ENCODE data around the gene DMXL2.
"Not testable (repeated sequence)": the region's sequence is repeated elsewhere in the genome, so short reads cannot be mapped to it uniquely, and the experiment has no call there.

The DMXL2 gene

GRCh38 chr15:51612669-51613068, 9.9 kb downstream of the DMXL2 start:
- H3K27me3 Mint-ChIP-seq; ATAC-seq (replicated peaks); H3K27ac Mint-ChIP-seq; H3K4me1 Mint-ChIP-seq; H3K4me3 Mint-ChIP-seq; H3K36me3 Mint-ChIP-seq; H3K9me3 Mint-ChIP-seq; DNase-seq: not testable (repeated sequence)

GRCh38 chr15:51603462-51603948, 19.1 kb downstream of the DMXL2 start:
- not testable (repeated sequence) for ATAC-seq (replicated peaks); H3K4me3 Mint-ChIP-seq; DNase-seq; H3K27ac Mint-ChIP-seq; H3K36me3 Mint-ChIP-seq; H3K4me1 Mint-ChIP-seq; H3K9me3 Mint-ChIP-seq; H3K27me3 Mint-ChIP-seq

- peaks cover 5 to 9% of the 10 kb centered on the region in 2 donors for H3K4me1 Mint-ChIP-seq
Observed at GRCh38 chr15:51603002-51603401, 19.6 kb downstream of the DMXL2 start.

DNA sequence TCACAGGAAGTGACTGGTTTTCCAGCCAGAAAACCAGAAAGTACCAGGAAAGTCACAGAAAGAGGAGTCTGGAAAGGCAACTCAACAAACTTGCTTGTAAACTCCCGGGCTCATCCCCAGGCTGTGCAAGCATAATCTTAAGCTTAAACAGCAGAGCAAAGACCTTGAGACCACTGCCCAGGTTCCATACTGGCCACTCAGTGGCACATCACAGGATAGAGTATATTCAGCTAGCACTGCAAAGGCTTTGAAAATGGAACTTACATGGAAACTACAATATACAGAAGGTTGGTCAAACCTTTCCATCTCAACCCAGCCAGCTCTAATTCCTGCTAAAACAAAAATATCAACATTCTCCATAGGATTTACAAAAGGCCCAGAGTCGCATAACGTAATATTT, 20.1 kb downstream of the DMXL2 start:
- H3K4me1 Mint-ChIP-seq, result peaks cover 5 to 9% of the 10 kb centered on the region in 2 donors
- H3K27me3 Mint-ChIP-seq, result peaks cover 5 to 8% of the 10 kb centered on the region in 2 donors

More at GRCh38 chr15:51603002-51603401, 19.6 kb downstream of the DMXL2 start:
- Mint-ChIP-seq H3K27me3 (peaks cover 5 to 8% of the 10 kb centered on the region in 2 donors), H3K27ac (no peak overlapping the region), H3K9me3 (no peaks in the 10 kb centered on the region), H3K36me3 (peaks cover 0 to 2% of the 10 kb centered on the region in 2 donors), H3K4me3 (no peak overlapping the region)
- DNase-seq, result no peak
- ATAC-seq (replicated peaks), result no peak

DNA sequence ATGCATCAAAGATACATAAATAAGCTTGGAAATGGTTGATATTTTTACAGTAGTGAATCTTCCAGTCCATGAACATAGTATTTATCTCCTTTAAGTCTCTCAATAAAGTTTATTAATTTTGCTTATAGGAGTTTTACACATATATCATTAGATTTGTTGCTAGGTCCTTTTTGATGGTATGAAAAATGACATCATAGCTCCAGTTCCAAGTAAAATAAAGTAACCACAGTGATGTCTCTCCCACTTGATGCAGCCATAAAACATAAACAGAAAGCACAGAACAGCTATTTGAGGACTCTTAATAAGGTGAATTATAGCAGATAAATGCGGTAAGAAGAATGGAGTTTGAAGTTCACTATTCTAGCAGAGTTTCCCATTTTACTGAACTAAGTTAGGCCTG, 20.8 kb downstream of the DMXL2 start:
- Mint-ChIP-seq H3K9me3 (no peaks in the 10 kb centered on the region), H3K27ac (no peak overlapping the region), H3K4me1 (peaks cover 5 to 9% of the 10 kb centered on the region in 2 donors), H3K4me3 (no peak overlapping the region), H3K36me3 (peaks cover 0 to 2% of the 10 kb centered on the region in 2 donors), H3K27me3 (peaks cover 5 to 8% of the 10 kb centered on the region in 2 donors)
- DNase-seq (no peak), ATAC-seq (replicated peaks) (no peak)

More for the DNA sequence above, 20.1 kb downstream of the DMXL2 start:
- Mint-ChIP-seq H3K9me3 (no peaks in the 10 kb centered on the region), H3K4me3 (no peak overlapping the region), H3K27ac (no peak overlapping the region), H3K36me3 (peaks cover 0 to 2% of the 10 kb centered on the region in 2 donors)
- ATAC-seq (replicated peaks) (no peak), DNase-seq (no peak)

DNA sequence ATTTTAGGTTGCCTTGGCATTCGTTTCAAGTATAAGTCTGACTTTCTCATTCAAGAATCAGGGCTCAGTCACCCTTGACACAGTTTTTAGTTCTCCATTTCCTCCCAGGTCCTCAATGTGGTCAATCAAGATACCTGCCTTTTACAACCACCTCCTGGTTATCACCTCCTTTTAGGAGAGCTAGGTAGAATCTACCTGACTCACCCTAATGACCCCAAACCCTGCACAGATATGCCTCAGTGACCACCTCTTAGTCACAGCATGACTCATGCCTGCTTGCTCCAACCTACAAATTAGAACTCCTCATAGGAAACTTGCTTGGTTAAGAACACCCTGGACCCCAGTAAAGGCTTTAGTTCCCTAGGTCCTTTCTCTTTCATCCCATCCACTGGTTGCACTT, 22.5 kb downstream of the DMXL2 start:
- Mint-ChIP-seq H3K4me3 (no peak overlapping the region), H3K9me3 (no peaks in the 10 kb centered on the region), H3K4me1 (peaks cover 5 to 9% of the 10 kb centered on the region in 2 donors), H3K36me3 (peaks cover 0 to 2% of the 10 kb centered on the region in 2 donors), H3K27ac (no peak overlapping the region), H3K27me3 (peaks cover 5 to 8% of the 10 kb centered on the region in 2 donors)
- no peak for DNase-seq
- peak; percentile 77 to 85 for ATAC-seq (replicated peaks)

- Mint-ChIP-seq H3K27me3 (peaks cover 4 to 16% of the 10 kb centered on the region in 2 donors), H3K9me3 (peaks cover 0 to 6% of the 10 kb centered on the region in 2 donors), H3K4me1 (no peaks in the 10 kb centered on the region), H3K36me3 (peaks cover 0 to 4% of the 10 kb centered on the region in 2 donors), H3K27ac (no peak overlapping the region), H3K4me3 (no peak overlapping the region)
- DNase-seq, result no peak
- peak; percentile 50 to 60 for ATAC-seq (replicated peaks)
Observed at GRCh38 chr15:51589881-51590568, 32.5 kb downstream of the DMXL2 start.

DNA sequence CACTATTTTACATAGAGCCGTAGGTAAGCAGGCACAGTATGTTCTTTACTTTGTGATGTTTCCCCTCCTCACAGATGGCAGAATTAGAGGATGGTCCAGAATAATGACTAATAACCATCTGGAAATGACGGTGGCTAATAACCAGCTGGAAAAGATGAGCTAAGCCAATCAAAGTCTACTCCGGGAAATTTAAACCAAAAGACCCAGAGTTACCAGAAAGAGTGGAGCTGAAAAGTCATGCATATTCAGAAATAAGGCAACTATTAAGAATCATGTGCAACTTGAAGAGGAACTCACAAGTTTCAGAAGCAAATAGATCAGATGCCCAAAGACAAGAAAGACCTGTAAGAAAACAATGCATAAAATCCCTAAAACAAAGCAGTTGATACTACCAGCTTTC, 33.6 kb downstream of the DMXL2 start:
- ATAC-seq (replicated peaks) (no peak), DNase-seq (no peak)
- Mint-ChIP-seq H3K4me1 (no peaks in the 10 kb centered on the region), H3K9me3 (peaks cover 0 to 6% of the 10 kb centered on the region in 2 donors), H3K27me3 (peaks cover 4 to 16% of the 10 kb centered on the region in 2 donors), H3K4me3 (no peak overlapping the region), H3K27ac (no peak overlapping the region), H3K36me3 (peaks cover 0 to 4% of the 10 kb centered on the region in 2 donors)

GRCh38 chr15:51585986-51586385, 36.6 kb downstream of the DMXL2 start:
- Mint-ChIP-seq H3K36me3 (peaks cover 0 to 4% of the 10 kb centered on the region in 2 donors), H3K9me3 (peaks cover 3 to 11% of the 10 kb centered on the region in 2 donors), H3K4me1 (no peaks in the 10 kb centered on the region), H3K27me3 (peaks cover 0 to 16% of the 10 kb centered on the region in 2 donors), H3K27ac (no peak overlapping the region), H3K4me3 (no peak overlapping the region)
- DNase-seq (no peak), ATAC-seq (replicated peaks) (no peak)

DNA sequence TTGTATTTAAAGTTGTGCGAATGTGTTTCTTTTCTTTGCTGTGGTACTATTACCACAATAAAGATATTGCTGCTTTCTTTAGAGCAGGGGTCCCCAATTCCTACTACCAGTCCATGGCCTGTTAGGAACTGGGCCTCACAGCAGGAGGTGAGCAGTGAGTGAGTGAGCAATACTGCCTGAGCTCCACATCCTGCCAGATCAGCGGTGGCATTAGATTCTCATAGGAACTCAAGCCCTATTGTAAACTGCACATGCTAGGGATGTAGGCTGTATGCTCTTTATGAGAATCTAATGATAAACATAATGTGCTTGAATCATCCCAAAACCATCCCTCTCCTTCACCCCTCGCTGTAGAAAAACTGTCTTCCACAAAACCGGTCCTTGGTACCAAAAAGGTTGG, 41.6 kb downstream of the DMXL2 start:
- peaks cover 3 to 6% of the 10 kb centered on the region in 2 donors for H3K9me3 Mint-ChIP-seq
- DNase-seq, result no peak
- no peak overlapping the region for H3K27ac Mint-ChIP-seq
- H3K4me3 Mint-ChIP-seq, result no peak overlapping the region
- no peaks in the 10 kb centered on the region for H3K36me3 Mint-ChIP-seq
- no peaks in the 10 kb centered on the region for H3K4me1 Mint-ChIP-seq
- H3K27me3 Mint-ChIP-seq, result peaks cover 0 to 8% of the 10 kb centered on the region in 2 donors
- ATAC-seq (replicated peaks), result no peak

DNA sequence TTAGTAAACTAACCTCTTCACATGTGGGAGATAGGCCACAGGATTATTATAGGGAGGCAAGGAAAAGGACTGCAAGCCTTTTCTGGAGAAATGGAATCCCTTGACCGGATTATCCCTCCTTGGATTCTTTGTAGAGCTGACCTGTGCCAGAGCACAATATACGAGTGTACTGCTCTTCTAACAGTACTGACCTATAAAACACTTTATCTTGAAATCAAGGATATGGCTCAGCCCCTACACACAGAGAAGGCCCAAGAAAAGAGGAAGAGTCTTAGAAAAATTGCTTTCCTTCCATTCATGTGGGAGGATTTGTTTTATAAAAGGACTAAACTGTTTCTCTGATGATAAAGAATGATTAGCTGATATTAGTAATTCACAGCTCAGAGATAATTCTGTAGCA, 42.2 kb downstream of the DMXL2 start:
- no peak overlapping the region for H3K27ac Mint-ChIP-seq
- H3K4me3 Mint-ChIP-seq, result no peak overlapping the region
- no peaks in the 10 kb centered on the region for H3K36me3 Mint-ChIP-seq
- H3K27me3 Mint-ChIP-seq, result peaks cover 0 to 2% of the 10 kb centered on the region in 2 donors
- H3K4me1 Mint-ChIP-seq, result no peaks in the 10 kb centered on the region
- ATAC-seq (replicated peaks) (no peak), DNase-seq (no peak)
- H3K9me3 Mint-ChIP-seq, result peaks cover 3 to 6% of the 10 kb centered on the region in 2 donors

- ATAC-seq (replicated peaks) (no peak), DNase-seq (no peak)
- H3K4me1 Mint-ChIP-seq, result no peaks in the 10 kb centered on the region
- no peaks in the 10 kb centered on the region for H3K27me3 Mint-ChIP-seq
- H3K36me3 Mint-ChIP-seq, result no peaks in the 10 kb centered on the region
- H3K4me3 Mint-ChIP-seq, result no peak overlapping the region
- peaks cover 3 to 6% of the 10 kb centered on the region in 2 donors for H3K9me3 Mint-ChIP-seq
- H3K27ac Mint-ChIP-seq, result no peak overlapping the region
Observed at GRCh38 chr15:51579012-51579411, 43.6 kb downstream of the DMXL2 start.

DNA sequence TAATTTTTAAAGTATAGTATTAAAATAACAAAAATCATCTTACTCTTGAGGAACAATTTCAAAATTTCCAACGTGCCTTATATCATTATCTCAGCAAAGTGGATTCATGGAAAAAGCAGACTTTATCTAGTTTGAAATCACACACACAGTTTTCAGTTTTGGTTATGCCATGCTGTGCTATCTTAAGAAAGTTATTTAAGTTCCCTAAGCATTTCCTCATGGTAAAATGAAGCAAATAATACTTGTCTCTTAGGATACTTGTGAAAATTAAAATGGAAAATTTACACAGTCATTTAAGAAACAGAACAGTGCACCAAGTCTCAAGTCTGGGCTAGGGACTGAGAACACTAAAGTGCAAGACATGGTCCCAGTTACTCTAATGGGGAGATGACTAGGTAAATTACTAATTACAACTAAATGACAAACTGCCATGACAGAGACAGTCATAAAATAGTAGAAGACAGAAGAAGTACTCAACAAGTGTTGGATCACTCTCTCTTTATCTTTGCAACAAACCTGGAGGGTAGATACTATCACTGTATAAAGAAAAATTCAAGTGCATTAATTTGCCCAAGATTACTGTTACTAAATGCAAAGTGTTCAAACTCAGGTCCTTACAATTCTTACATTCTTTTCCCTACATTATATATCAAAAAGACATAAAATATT, 44.8 kb downstream of the DMXL2 start:
- Mint-ChIP-seq H3K27ac (no peak overlapping the region), H3K9me3 (peaks cover 3 to 6% of the 10 kb centered on the region in 2 donors)
- DNase-seq, result no peak

GRCh38 chr15:51576911-51577500, 45.6 kb downstream of the DMXL2 start:
- Mint-ChIP-seq H3K27me3 (no peaks in the 10 kb centered on the region), H3K36me3 (no peaks in the 10 kb centered on the region), H3K9me3 (peaks cover 3% of the 10 kb centered on the region in 2 donors)

More for the DNA sequence above, 44.8 kb downstream of the DMXL2 start:
- no peak for ATAC-seq (replicated peaks)
- Mint-ChIP-seq H3K27me3 (no peaks in the 10 kb centered on the region), H3K4me1 (no peaks in the 10 kb centered on the region), H3K36me3 (no peaks in the 10 kb centered on the region), H3K4me3 (no peak overlapping the region)

More at GRCh38 chr15:51576911-51577500, 45.6 kb downstream of the DMXL2 start:
- Mint-ChIP-seq H3K4me3 (no peak overlapping the region), H3K4me1 (no peaks in the 10 kb centered on the region), H3K27ac (no peak overlapping the region)
- ATAC-seq (replicated peaks), result no peak
- DNase-seq, result no peak

Data from stimulated activated naive B cell treated with anti-CD40 and anti-IgM and Interleukin-4, amounts not matched to agents 10 μg/mL and 1 μg/mL and 100 μg/mL, for 72 hours (primary cell).